ENCODE results near the gene SREBF1. TPM values are rescaled to one million over a fixed set of nuclear protein-coding genes. Genes with fewer than 3 reads are reported as not detected.

Gene SREBF1
- total RNA-seq, 1 experiment from 2014 or later, result 230 TPM

DNA sequence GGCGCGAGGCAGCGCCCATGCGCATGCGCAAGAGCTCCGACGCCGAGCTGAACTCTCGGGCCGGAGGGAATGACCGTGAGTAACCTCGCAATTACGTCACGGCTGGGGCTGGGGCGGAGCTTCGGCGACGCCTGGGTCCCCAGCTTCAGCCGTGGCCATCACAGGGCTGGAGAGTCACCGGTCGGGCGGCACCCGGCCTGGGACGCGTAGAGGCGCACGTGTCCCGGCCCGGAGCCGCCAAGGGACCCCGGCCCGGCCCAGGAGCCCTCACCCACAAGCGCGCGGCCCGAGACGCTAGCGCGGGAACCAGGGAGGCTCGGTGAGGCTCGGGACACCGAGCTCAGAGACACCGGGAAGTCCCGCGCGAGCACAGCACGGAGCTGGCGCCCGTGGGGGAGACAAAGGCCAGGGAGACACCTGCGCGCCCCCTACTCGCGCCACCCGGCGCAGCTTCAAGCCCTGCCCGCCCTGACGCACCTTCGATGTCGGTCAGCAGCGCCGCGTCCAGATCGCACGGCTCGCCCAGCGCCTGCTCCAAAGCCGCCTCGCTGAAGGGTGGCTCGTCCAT lies 452 bp downstream of the SREBF1 start:
- in situ Hi-C loops (cut with HindIII; ENCODE audit: low pct_unique_long_range_greater_than_20kb, low sequenced_read_pairs) (no loop called here), intact Hi-C loops (cut with micrococcal nuclease; ENCODE audit: unreplicated experiment) (no loop called here)
- CTCF ChIA-PET, result interaction anchor here (0.6 kb wide), 1 partner anchor 27 kb away, joined by 5 read pairs; no protein-coding TSS in a partner anchor
- Histone ChIP-seq H3K4me1 (ENCODE audit: control insufficient read depth, insufficient read depth, low read length) (peaks cover 53% of the 10 kb centered on the region), H3K27me3 (ENCODE audit: control insufficient read depth, insufficient read depth, low read length) (no peaks in the 10 kb centered on the region), H3K36me3 (ENCODE audit: control insufficient read depth, insufficient read depth, low read length) (0 out of 2 replicates have a peak, but pooled peaks cover 2% of the 10 kb centered on the region), H3K4me3 (ENCODE audit: low read depth in 2 of 2, low read length in 2 of 2) (peak overlapping the region; percentile 64 to 72), H3K9me3 (ENCODE audit: control insufficient read depth, insufficient read depth, low read depth, low read length) (no peaks in the 10 kb centered on the region), H3K27ac (ENCODE audit: low read length) (peak overlapping the region; percentile 98)
- ATAC-seq, result peak; percentile 83
- peak; percentile 87 for DNase-seq (ENCODE audit: low read depth, low spot score)
- TF ChIP-seq, protein P1, sequence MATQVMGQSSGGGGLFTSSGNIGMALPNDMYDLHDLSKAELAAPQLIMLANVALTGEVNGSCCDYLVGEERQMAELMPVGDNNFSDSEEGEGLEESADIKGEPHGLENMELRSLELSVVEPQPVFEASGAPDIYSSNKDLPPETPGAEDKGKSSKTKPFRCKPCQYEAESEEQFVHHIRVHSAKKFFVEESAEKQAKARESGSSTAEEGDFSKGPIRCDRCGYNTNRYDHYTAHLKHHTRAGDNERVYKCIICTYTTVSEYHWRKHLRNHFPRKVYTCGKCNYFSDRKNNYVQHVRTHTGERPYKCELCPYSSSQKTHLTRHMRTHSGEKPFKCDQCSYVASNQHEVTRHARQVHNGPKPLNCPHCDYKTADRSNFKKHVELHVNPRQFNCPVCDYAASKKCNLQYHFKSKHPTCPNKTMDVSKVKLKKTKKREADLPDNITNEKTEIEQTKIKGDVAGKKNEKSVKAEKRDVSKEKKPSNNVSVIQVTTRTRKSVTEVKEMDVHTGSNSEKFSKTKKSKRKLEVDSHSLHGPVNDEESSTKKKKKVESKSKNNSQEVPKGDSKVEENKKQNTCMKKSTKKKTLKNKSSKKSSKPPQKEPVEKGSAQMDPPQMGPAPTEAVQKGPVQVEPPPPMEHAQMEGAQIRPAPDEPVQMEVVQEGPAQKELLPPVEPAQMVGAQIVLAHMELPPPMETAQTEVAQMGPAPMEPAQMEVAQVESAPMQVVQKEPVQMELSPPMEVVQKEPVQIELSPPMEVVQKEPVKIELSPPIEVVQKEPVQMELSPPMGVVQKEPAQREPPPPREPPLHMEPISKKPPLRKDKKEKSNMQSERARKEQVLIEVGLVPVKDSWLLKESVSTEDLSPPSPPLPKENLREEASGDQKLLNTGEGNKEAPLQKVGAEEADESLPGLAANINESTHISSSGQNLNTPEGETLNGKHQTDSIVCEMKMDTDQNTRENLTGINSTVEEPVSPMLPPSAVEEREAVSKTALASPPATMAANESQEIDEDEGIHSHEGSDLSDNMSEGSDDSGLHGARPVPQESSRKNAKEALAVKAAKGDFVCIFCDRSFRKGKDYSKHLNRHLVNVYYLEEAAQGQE (IDR thresholded peaks at IDR 0.05; ENCODE audit: insufficient read depth in 1 of 2, low read depth in 2 of 2, low read length in 1 of 2), result 0 out of 4 replicates have a peak, but pooled peaks of 1 of the 2 experiments have one; percentile 27
- TF ChIP-seq, protein P2, sequence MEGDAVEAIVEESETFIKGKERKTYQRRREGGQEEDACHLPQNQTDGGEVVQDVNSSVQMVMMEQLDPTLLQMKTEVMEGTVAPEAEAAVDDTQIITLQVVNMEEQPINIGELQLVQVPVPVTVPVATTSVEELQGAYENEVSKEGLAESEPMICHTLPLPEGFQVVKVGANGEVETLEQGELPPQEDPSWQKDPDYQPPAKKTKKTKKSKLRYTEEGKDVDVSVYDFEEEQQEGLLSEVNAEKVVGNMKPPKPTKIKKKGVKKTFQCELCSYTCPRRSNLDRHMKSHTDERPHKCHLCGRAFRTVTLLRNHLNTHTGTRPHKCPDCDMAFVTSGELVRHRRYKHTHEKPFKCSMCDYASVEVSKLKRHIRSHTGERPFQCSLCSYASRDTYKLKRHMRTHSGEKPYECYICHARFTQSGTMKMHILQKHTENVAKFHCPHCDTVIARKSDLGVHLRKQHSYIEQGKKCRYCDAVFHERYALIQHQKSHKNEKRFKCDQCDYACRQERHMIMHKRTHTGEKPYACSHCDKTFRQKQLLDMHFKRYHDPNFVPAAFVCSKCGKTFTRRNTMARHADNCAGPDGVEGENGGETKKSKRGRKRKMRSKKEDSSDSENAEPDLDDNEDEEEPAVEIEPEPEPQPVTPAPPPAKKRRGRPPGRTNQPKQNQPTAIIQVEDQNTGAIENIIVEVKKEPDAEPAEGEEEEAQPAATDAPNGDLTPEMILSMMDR (IDR thresholded peaks at IDR 0.05), result no peak
- TF ChIP-seq SIN3A (IDR thresholded peaks at IDR 0.05; ENCODE audit: borderline replicate concordance, insufficient read depth, low read depth, low read length) (no peak), POLR2AphosphoS5 (IDR thresholded peaks at IDR 0.05; ENCODE audit: low read depth, low read length) (peak; percentile 90), TCF7L2 (IDR thresholded peaks at IDR 0.05; ENCODE audit: low read depth, low read length) (no peak)
- no TSS peak for BruUV-seq (replicated peaks)
- POLR2A ChIA-PET, result interaction anchor here (0.6 to 1.5 kb wide), 7 partner anchors 8 to 692 kb away, joined by 3 to 7 read pairs (median 4); no protein-coding TSS in a partner anchor

- TSS peak; percentile 81 for BruUV-seq (replicated peaks)
- in situ Hi-C loops (cut with HindIII; ENCODE audit: low pct_unique_long_range_greater_than_20kb, low sequenced_read_pairs) (no loop called here), intact Hi-C loops (cut with micrococcal nuclease; ENCODE audit: unreplicated experiment) (no loop called here)
- Histone ChIP-seq H3K36me3 (ENCODE audit: control insufficient read depth, insufficient read depth, low read length) (0 out of 2 replicates have a peak, but pooled peaks cover 2% of the 10 kb centered on the region), H3K27me3 (ENCODE audit: control insufficient read depth, insufficient read depth, low read length) (no peaks in the 10 kb centered on the region), H3K9me3 (ENCODE audit: control insufficient read depth, insufficient read depth, low read depth, low read length) (no peaks in the 10 kb centered on the region), H3K4me3 (ENCODE audit: low read depth in 2 of 2, low read length in 2 of 2) (peak overlapping the region; percentile 64 to 72), H3K27ac (ENCODE audit: low read length) (peak overlapping the region; percentile 98), H3K4me1 (ENCODE audit: control insufficient read depth, insufficient read depth, low read length) (peaks cover 49% of the 10 kb centered on the region)
- DNase-seq (ENCODE audit: low read depth, low spot score), result no peak
- peak; percentile 14 for ATAC-seq
- CTCF ChIA-PET, result interaction anchor here (0.6 kb wide), 1 partner anchor 28 kb away, joined by 5 read pairs; no protein-coding TSS in a partner anchor
- no peak for TF ChIP-seq TCF7L2 (IDR thresholded peaks at IDR 0.05; ENCODE audit: low read depth, low read length)
- TF ChIP-seq, protein P1 (IDR thresholded peaks at IDR 0.05; ENCODE audit: insufficient read depth in 1 of 2, low read depth in 2 of 2, low read length in 1 of 2), result no peak
- TF ChIP-seq SIN3A (IDR thresholded peaks at IDR 0.05; ENCODE audit: borderline replicate concordance, insufficient read depth, low read depth, low read length), result no peak
- TF ChIP-seq, protein P2 (IDR thresholded peaks at IDR 0.05), result no peak
- TF ChIP-seq POLR2AphosphoS5 (IDR thresholded peaks at IDR 0.05; ENCODE audit: low read depth, low read length), result no peak
- POLR2A ChIA-PET, result interaction anchor here (0.6 to 1.5 kb wide), 7 partner anchors 8 to 693 kb away, joined by 3 to 7 read pairs (median 4); no protein-coding TSS in a partner anchor
Observed at GRCh38 chr17:17835415-17836249, 1.2 kb downstream of the SREBF1 start.
